ENCODE results near the gene MIOX. TPM values are rescaled to one million over a fixed set of nuclear protein-coding genes. Genes with fewer than 3 reads are reported as not detected.
A peak's percentile ranks its signal among the peaks of the same experiment; 100 is the strongest.

MIOX gene
- total and polyA plus RNA-seq, 10 of the 15 experiments (the other 5 are each of a cell fraction or from before 2014, with no cell fraction given), result 0.10 to 0.31 TPM; not detected in 8

GRCh38 chr22:50525104-50525857 lies 38.6 kb downstream of the MIOX start, which contains the start of gene SCO2 (continued):
- TF ChIP-seq, protein P1, sequence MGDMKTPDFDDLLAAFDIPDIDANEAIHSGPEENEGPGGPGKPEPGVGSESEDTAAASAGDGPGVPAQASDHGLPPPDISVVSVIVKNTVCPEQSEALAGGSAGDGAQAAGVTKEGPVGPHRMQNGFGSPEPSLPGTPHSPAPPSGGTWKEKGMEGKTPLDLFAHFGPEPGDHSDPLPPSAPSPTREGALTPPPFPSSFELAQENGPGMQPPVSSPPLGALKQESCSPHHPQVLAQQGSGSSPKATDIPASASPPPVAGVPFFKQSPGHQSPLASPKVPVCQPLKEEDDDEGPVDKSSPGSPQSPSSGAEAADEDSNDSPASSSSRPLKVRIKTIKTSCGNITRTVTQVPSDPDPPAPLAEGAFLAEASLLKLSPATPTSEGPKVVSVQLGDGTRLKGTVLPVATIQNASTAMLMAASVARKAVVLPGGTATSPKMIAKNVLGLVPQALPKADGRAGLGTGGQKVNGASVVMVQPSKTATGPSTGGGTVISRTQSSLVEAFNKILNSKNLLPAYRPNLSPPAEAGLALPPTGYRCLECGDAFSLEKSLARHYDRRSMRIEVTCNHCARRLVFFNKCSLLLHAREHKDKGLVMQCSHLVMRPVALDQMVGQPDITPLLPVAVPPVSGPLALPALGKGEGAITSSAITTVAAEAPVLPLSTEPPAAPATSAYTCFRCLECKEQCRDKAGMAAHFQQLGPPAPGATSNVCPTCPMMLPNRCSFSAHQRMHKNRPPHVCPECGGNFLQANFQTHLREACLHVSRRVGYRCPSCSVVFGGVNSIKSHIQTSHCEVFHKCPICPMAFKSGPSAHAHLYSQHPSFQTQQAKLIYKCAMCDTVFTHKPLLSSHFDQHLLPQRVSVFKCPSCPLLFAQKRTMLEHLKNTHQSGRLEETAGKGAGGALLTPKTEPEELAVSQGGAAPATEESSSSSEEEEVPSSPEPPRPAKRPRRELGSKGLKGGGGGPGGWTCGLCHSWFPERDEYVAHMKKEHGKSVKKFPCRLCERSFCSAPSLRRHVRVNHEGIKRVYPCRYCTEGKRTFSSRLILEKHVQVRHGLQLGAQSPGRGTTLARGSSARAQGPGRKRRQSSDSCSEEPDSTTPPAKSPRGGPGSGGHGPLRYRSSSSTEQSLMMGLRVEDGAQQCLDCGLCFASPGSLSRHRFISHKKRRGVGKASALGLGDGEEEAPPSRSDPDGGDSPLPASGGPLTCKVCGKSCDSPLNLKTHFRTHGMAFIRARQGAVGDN (IDR thresholded peaks at IDR 0.05), result peak; percentile 75
- TF ChIP-seq, protein P2, sequence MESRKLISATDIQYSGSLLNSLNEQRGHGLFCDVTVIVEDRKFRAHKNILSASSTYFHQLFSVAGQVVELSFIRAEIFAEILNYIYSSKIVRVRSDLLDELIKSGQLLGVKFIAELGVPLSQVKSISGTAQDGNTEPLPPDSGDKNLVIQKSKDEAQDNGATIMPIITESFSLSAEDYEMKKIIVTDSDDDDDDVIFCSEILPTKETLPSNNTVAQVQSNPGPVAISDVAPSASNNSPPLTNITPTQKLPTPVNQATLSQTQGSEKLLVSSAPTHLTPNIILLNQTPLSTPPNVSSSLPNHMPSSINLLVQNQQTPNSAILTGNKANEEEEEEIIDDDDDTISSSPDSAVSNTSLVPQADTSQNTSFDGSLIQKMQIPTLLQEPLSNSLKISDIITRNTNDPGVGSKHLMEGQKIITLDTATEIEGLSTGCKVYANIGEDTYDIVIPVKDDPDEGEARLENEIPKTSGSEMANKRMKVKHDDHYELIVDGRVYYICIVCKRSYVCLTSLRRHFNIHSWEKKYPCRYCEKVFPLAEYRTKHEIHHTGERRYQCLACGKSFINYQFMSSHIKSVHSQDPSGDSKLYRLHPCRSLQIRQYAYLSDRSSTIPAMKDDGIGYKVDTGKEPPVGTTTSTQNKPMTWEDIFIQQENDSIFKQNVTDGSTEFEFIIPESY (IDR thresholded peaks at IDR 0.05), result no peak
- TF ChIP-seq CHD4 (IDR thresholded peaks at IDR 0.05) (no peak), MTA3 (IDR thresholded peaks at IDR 0.05; ENCODE audit: borderline replicate concordance, low read length) (no peak), ETV6 (conservative IDR thresholded peaks at IDR 0.05 in 1 of 2, IDR thresholded peaks at IDR 0.05 in 1 of 2; ENCODE audit: borderline replicate concordance in 1 of 2, low read depth in 1 of 2) (no peak), KAT2A (conservative IDR thresholded peaks at IDR 0.05; ENCODE audit: control insufficient read depth, low read depth, low read length) (no peak), HDAC2 (IDR thresholded peaks at IDR 0.05) (no peak), TARDBP (IDR thresholded peaks at IDR 0.05; ENCODE audit: borderline replicate concordance) (no peak), WRNIP1 (IDR thresholded peaks at IDR 0.05; ENCODE audit: borderline replicate concordance, low read depth, low read length) (no peak), RFX5 (IDR thresholded peaks at IDR 0.05; ENCODE audit: low read depth, low read length) (no peak), TBL1XR1 (IDR thresholded peaks at IDR 0.05; ENCODE audit: low read depth, low read length) (no peak), POLR2AphosphoS2 (IDR thresholded peaks at IDR 0.05; ENCODE audit: low read depth, low read length) (peak; percentile 96; the same call in 1 of the 2 replicates)
- TF ChIP-seq, protein P3, sequence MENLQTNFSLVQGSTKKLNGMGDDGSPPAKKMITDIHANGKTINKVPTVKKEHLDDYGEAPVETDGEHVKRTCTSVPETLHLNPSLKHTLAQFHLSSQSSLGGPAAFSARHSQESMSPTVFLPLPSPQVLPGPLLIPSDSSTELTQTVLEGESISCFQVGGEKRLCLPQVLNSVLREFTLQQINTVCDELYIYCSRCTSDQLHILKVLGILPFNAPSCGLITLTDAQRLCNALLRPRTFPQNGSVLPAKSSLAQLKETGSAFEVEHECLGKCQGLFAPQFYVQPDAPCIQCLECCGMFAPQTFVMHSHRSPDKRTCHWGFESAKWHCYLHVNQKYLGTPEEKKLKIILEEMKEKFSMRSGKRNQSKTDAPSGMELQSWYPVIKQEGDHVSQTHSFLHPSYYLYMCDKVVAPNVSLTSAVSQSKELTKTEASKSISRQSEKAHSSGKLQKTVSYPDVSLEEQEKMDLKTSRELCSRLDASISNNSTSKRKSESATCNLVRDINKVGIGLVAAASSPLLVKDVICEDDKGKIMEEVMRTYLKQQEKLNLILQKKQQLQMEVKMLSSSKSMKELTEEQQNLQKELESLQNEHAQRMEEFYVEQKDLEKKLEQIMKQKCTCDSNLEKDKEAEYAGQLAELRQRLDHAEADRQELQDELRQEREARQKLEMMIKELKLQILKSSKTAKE (IDR thresholded peaks at IDR 0.05; ENCODE audit: low read depth, poor library complexity, severe bottlenecking), result no peak
- TF ChIP-seq, protein P4, sequence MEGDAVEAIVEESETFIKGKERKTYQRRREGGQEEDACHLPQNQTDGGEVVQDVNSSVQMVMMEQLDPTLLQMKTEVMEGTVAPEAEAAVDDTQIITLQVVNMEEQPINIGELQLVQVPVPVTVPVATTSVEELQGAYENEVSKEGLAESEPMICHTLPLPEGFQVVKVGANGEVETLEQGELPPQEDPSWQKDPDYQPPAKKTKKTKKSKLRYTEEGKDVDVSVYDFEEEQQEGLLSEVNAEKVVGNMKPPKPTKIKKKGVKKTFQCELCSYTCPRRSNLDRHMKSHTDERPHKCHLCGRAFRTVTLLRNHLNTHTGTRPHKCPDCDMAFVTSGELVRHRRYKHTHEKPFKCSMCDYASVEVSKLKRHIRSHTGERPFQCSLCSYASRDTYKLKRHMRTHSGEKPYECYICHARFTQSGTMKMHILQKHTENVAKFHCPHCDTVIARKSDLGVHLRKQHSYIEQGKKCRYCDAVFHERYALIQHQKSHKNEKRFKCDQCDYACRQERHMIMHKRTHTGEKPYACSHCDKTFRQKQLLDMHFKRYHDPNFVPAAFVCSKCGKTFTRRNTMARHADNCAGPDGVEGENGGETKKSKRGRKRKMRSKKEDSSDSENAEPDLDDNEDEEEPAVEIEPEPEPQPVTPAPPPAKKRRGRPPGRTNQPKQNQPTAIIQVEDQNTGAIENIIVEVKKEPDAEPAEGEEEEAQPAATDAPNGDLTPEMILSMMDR (IDR thresholded peaks at IDR 0.05 in 2 of 3, conservative IDR thresholded peaks at IDR 0.05 in 1 of 3; ENCODE audit: control insufficient read depth in 2 of 3, extremely low read depth in 1 of 3, insufficient read depth in 1 of 3, low read depth in 3 of 3, low read length in 3 of 3), result peak; percentile 32 to 45 (median 42); a peak in 4 of 6 replicates
- TF ChIP-seq, protein P5, sequence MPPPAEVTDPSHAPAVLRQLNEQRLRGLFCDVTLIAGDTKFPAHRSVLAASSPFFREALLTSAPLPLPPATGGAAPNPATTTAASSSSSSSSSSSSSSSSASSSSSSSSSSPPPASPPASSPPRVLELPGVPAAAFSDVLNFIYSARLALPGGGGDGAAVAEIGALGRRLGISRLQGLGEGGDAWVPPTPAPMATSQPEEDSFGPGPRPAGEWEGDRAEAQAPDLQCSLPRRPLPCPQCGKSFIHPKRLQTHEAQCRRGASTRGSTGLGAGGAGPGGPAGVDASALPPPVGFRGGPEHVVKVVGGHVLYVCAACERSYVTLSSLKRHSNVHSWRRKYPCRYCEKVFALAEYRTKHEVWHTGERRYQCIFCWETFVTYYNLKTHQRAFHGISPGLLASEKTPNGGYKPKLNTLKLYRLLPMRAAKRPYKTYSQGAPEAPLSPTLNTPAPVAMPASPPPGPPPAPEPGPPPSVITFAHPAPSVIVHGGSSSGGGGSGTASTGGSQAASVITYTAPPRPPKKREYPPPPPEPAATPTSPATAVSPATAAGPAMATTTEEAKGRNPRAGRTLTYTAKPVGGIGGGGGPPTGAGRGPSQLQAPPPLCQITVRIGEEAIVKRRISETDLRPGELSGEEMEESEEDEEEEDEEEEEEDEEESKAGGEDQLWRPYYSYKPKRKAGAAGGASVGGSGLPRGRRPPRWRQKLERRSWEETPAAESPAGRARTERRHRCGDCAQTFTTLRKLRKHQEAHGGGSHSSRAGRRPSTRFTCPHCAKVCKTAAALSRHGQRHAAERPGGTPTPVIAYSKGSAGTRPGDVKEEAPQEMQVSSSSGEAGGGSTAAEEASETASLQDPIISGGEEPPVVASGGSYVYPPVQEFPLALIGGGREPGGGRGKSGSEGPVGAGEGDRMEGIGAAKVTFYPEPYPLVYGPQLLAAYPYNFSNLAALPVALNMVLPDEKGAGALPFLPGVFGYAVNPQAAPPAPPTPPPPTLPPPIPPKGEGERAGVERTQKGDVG (CRISPR knock-in tag; IDR thresholded peaks at IDR 0.05), result no peak
